ENCODE results near the gene RPS2. TPM values are rescaled to one million over a fixed set of nuclear protein-coding genes. Genes with fewer than 3 reads are reported as not detected.

Gene RPS2
- total RNA-seq, 4 donors from 2014 or later = 1,591 to 3,468 (median 1,745) TPM

- H3K27ac ChIP-seq = peak within 1 kb of the TSS in 1 of 4 donors; percentile 55
- peaks cover 0 to 26% (median 0%) of the 10 kb centered on the region in 3 donors for H3K36me3 ChIP-seq
- H3K4me3 ChIP-seq = peak within 1 kb of the TSS in 2 of 4 donors; percentile 22 to 31
- DNase-seq (ENCODE audit: low spot score in 2 of 2) = no peak
- H3K27me3 ChIP-seq = peaks cover 0 to 47% of the 10 kb centered on the region in 2 donors
- H3K9me3 ChIP-seq = no peaks in the 10 kb centered on the region
- TF ChIP-seq EP300 (IDR thresholded peaks at IDR 0.05) (no peak), POLR2A (IDR thresholded peaks at IDR 0.05) (no peak)
- TF ChIP-seq, protein P1, sequence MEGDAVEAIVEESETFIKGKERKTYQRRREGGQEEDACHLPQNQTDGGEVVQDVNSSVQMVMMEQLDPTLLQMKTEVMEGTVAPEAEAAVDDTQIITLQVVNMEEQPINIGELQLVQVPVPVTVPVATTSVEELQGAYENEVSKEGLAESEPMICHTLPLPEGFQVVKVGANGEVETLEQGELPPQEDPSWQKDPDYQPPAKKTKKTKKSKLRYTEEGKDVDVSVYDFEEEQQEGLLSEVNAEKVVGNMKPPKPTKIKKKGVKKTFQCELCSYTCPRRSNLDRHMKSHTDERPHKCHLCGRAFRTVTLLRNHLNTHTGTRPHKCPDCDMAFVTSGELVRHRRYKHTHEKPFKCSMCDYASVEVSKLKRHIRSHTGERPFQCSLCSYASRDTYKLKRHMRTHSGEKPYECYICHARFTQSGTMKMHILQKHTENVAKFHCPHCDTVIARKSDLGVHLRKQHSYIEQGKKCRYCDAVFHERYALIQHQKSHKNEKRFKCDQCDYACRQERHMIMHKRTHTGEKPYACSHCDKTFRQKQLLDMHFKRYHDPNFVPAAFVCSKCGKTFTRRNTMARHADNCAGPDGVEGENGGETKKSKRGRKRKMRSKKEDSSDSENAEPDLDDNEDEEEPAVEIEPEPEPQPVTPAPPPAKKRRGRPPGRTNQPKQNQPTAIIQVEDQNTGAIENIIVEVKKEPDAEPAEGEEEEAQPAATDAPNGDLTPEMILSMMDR (IDR thresholded peaks at IDR 0.05) = no peak
- WGBS, 2 donors = 8 to 9% methylated on average over 13 to 48 of the region's 67 CpGs
- H3K4me1 ChIP-seq = peaks cover 0 to 50% (median 26%) of the 10 kb centered on the region in 4 donors
These were observed 24.8 kb upstream of the RPS2 start, which contains the start of gene SYNGR3 for GRCh38 chr16:1989209-1990100. Gene SYNGR3, plus strand, starts transcription at chr16:1989970. Its CDS starts 133 bp downstream, at chr16:1990103.

GRCh38 chr16:1987198-1987597, 22.6 kb upstream of the RPS2 start:
- Histone ChIP-seq H3K4me1 (peaks cover 0 to 55% (median 30%) of the 10 kb centered on the region in 4 donors), H3K9me3 (no peaks in the 10 kb centered on the region), H3K36me3 (peaks cover 0 to 26% (median 0%) of the 10 kb centered on the region in 3 donors), H3K27me3 (peaks cover 0 to 42% of the 10 kb centered on the region in 2 donors), H3K27ac (no peak overlapping the region), H3K4me3 (no peak overlapping the region)
- TF ChIP-seq EP300 (IDR thresholded peaks at IDR 0.05) = no peak
- TF ChIP-seq, protein P1 (IDR thresholded peaks at IDR 0.05) = no peak
- no peak for TF ChIP-seq POLR2A (IDR thresholded peaks at IDR 0.05)
- 84 to 86% methylated on average over 9 to 10 of the region's 10 CpGs for WGBS, 2 donors
- no peak for DNase-seq (ENCODE audit: low spot score in 2 of 2)

DNA sequence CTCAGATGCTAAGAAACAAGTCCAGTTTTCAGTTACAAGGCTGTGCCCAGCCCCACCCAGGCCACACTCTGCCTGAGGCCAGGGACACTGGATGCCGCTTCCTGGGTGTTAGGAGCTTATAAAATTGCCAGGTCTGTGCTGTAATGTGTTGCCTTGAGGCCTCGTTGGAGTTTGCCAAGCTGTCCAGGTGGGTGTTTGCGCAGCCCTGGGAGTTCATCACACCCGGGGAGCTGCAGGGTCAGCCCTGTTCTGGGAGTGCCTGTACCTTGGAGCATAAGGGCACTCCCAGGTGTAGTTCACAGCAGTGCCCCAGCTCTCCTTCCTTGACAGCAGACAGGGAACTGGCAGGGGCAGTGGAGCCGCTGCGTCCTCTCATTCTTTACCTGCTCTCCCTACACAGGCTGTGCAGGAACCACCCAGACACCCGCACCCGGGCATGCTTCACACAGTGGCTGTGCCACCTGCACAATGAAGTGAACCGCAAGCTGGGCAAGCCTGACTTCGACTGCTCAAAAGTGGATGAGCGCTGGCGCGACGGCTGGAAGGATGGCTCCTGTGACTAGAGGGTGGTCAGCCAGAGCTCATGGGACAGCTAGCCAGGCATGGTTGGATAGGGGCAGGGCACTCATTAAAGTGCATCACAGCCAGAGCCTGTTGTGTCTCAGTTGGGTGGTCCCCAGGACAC, 21.0 kb upstream of the RPS2 start:
- no peaks in the 10 kb centered on the region for H3K9me3 ChIP-seq
- peaks cover 0 to 41% (median 20%) of the 10 kb centered on the region in 4 donors for H3K4me1 ChIP-seq
- WGBS, 2 donors = 93 to 95% methylated on average over 12 of the region's 14 CpGs
- H3K36me3 ChIP-seq = peaks cover 0 to 26% (median 0%) of the 10 kb centered on the region in 3 donors
- DNase-seq (ENCODE audit: low spot score in 2 of 2) = no peak
- H3K4me3 ChIP-seq = peak overlapping the region in 1 of 4 donors; percentile 94
- peak overlapping the region in 1 of 4 donors; percentile 85 for H3K27ac ChIP-seq
- H3K27me3 ChIP-seq = peaks cover 0 to 42% of the 10 kb centered on the region in 2 donors
- TF ChIP-seq, protein P1 (IDR thresholded peaks at IDR 0.05) = no peak
- TF ChIP-seq EP300 (IDR thresholded peaks at IDR 0.05) (no peak), POLR2A (IDR thresholded peaks at IDR 0.05) (no peak)

DNA sequence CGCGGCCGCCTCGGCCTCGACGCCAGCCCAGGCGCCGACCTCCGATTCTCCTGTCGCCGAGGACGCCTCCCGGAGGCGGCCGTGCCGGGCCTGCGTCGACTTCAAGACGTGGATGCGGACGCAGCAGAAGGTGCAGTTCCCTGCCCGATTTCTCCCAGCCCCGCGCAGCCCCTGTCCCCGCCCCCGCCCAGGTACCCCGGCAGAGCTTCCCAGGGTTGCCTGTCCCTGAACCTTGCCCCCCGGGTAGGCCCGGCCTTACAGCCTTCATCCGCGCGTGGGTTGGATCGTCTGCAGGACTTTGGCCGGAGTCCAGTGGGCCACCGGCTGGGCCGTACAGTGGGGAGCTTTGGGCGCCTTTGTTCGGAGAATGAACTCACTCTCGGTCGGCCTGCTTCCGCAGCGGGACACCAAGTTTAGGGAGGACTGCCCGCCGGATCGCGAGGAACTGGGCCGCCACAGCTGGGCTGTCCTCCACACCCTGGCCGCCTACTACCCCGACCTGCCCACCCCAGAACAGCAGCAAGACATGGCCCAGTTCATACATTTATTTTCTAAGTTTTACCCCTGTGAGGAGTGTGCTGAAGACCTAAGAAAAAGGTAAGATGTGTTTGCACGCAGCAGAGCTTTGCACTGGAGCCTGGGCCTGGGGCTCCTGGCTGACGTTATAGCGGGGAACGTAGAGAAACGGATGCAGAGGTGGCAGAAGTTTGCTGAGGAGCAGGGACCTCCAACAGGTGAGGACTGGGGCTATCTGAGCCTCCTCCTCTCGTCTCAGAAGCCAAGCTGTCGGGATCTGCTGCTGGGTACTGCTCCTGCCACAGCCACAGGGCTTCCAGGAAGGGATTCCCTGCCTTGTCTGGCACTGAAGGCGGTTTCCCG, 20.0 kb upstream of the RPS2 start:
- Histone ChIP-seq H3K4me3 (peak overlapping the region; percentile 56 to 94 (median 88)), H3K27ac (peak overlapping the region in 3 of 4 donors; percentile 74 to 86 (median 85)), H3K4me1 (peaks cover 0 to 42% (median 22%) of the 10 kb centered on the region in 4 donors), H3K9me3 (no peaks in the 10 kb centered on the region), H3K36me3 (peaks cover 0 to 26% (median 0%) of the 10 kb centered on the region in 3 donors), H3K27me3 (peaks cover 0 to 44% of the 10 kb centered on the region in 2 donors)
- 8 to 10% methylated on average over 44 to 48 of the region's 58 CpGs for WGBS, 2 donors
- TF ChIP-seq POLR2A (IDR thresholded peaks at IDR 0.05) (no peak), EP300 (IDR thresholded peaks at IDR 0.05) (no peak)
- TF ChIP-seq, protein P1 (IDR thresholded peaks at IDR 0.05) = no peak
- no peak for DNase-seq (ENCODE audit: low spot score in 2 of 2)
